Suprapubic skin (tissue), 4 donors: ENCODE results near the gene LRRC32.

Source experiments
- CTCF ChIP-seq, 2 donors: fragments of 200-600 bp in 1 of 2; fragments of 450-650 bp in 1 of 2; sonication (generic) in 1 of 2; IDR thresholded peaks; one replicate each; pipeline ENCODE4 v1.5.1; 2016 to 2019; ENCODE audit warnings: antibody characterized with exemption in 2 of 2, mild to moderate bottlenecking in 1 of 2, moderate library complexity in 1 of 2
- POLR2A ChIP-seq, 2 donors: fragments of 450-650 bp; IDR thresholded peaks; one replicate each; pipeline ENCODE4 v1.6.1; 2017; ENCODE audit warnings: antibody characterized with exemption in 2 of 2, mild to moderate bottlenecking in 2 of 2, moderate library complexity in 2 of 2
- POLR2AphosphoS5 ChIP-seq, 3 donors: sonication (generic); formaldehyde crosslinking; IDR thresholded peaks; one replicate each; pipeline ENCODE4 v1.6.1; 2017; ENCODE audit warnings: antibody characterized with exemption in 3 of 3

DNA sequence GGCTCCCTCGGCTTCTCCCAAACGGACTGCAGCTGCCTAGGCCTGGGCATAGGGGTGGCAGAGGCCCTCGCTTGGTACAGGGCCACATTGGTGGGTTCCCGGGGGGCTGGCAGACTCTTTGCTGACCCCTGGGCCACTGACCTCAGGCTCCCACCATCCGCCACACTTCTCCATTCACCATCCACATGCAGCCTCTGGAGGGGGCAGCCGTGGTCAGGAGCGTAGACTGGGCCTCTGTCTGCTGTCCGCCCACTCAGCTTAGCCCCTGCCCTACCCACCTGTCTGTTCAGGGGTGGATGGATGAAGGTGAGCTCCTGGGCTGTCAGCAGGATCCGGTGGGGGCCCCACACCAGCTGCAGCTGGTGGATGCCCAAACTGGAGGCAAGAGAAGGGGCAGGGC lies 45.7 kb upstream of the LRRC32 start:
- TF ChIP-seq POLR2A (IDR thresholded peaks at IDR 0.05) (no peak), CTCF (IDR thresholded peaks at IDR 0.05) (no peak), POLR2AphosphoS5 (IDR thresholded peaks at IDR 0.05) (no peak)
